Mucosa of stomach (tissue), 1 donor: ENCODE measurements around the gene TOR2A.
A peak's percentile ranks its signal among the peaks of the same experiment; 100 is the strongest.

Experiments
- H3K27me3 ChIP-seq: one replicate; pipeline ENCODE4 v1.7.0; 2013; ENCODE audit warnings: mild to moderate bottlenecking, low read length; ENCODE audit not compliant: control insufficient read depth, insufficient read depth
- H3K36me3 ChIP-seq: one replicate; pipeline ENCODE4 v1.7.0; 2013; ENCODE audit warnings: low read length; ENCODE audit not compliant: control insufficient read depth, insufficient read depth
- H3K4me1 ChIP-seq: one replicate; pipeline ENCODE4 v1.7.0; 2013; ENCODE audit warnings: mild to moderate bottlenecking, low read length; ENCODE audit not compliant: control insufficient read depth, insufficient read depth
- H3K4me3 ChIP-seq: one replicate; pipeline ENCODE4 v1.7.0; 2013; ENCODE audit warnings: low read length
- H3K9ac ChIP-seq: one replicate; pipeline ENCODE4 v1.7.0; 2013; ENCODE audit warnings: mild to moderate bottlenecking, low read length, moderate library complexity
- H3K9me3 ChIP-seq: one replicate; pipeline ENCODE4 v1.7.0; 2013; ENCODE audit warnings: mild to moderate bottlenecking, low read length, moderate library complexity; ENCODE audit not compliant: control insufficient read depth
- donor health status: Pancreatic carcinoma.

The TOR2A gene

GRCh38 chr9:127721391-127721821, 13.7 kb downstream of the TOR2A start:
- no peaks in the 10 kb centered on the region for H3K36me3 ChIP-seq
- peaks cover 23% of the 10 kb centered on the region for H3K4me1 ChIP-seq
- H3K4me3 ChIP-seq: no peak overlapping the region
- no peaks in the 10 kb centered on the region for H3K27me3 ChIP-seq
- H3K9me3 ChIP-seq: no peaks in the 10 kb centered on the region
- no peak overlapping the region for H3K9ac ChIP-seq

GRCh38 chr9:127720865-127721227, 14.2 kb downstream of the TOR2A start:
- no peak overlapping the region for H3K9ac ChIP-seq
- H3K4me3 ChIP-seq: no peak overlapping the region
- no peaks in the 10 kb centered on the region for H3K36me3 ChIP-seq
- no peaks in the 10 kb centered on the region for H3K27me3 ChIP-seq
- no peaks in the 10 kb centered on the region for H3K9me3 ChIP-seq
- H3K4me1 ChIP-seq: peaks cover 28% of the 10 kb centered on the region

GRCh38 chr9:127720031-127720864, 14.8 kb downstream of the TOR2A start:
- H3K36me3 ChIP-seq: no peaks in the 10 kb centered on the region
- peaks cover 29% of the 10 kb centered on the region for H3K4me1 ChIP-seq
- no peaks in the 10 kb centered on the region for H3K9me3 ChIP-seq
- H3K9ac ChIP-seq: no peak overlapping the region
- no peaks in the 10 kb centered on the region for H3K27me3 ChIP-seq
- H3K4me3 ChIP-seq: no peak overlapping the region

GRCh38 chr9:127717766-127718165, 17.3 kb downstream of the TOR2A start:
- Histone ChIP-seq H3K9ac (no peak overlapping the region), H3K4me3 (no peak overlapping the region), H3K4me1 (peaks cover 10% of the 10 kb centered on the region), H3K27me3 (no peaks in the 10 kb centered on the region), H3K9me3 (no peaks in the 10 kb centered on the region), H3K36me3 (no peaks in the 10 kb centered on the region)

- no peak overlapping the region for H3K9ac ChIP-seq
Measured at GRCh38 chr9:127716412-127716811, 18.7 kb downstream of the TOR2A start.

GRCh38 chr9:127715470-127716337, 19.4 kb downstream of the TOR2A start, which contains the start of the genes PTRH1 and TTC16:
Gene PTRH1, minus strand, starts transcription at chr9:127715663. Its CDS starts 24 bp downstream, at chr9:127715639.
Gene TTC16, plus strand, starts transcription at chr9:127716079. Its CDS starts 67 bp downstream, at chr9:127716146.
- Histone ChIP-seq H3K4me3 (peak within 1 kb of the TSS; percentile 78), H3K27me3 (no peaks in the 10 kb centered on the region)

More at GRCh38 chr9:127716412-127716811, 18.7 kb downstream of the TOR2A start:
- Histone ChIP-seq H3K4me1 (peaks cover 6% of the 10 kb centered on the region), H3K9me3 (no peaks in the 10 kb centered on the region), H3K4me3 (peak overlapping the region; percentile 78), H3K36me3 (no peaks in the 10 kb centered on the region), H3K27me3 (no peaks in the 10 kb centered on the region)

GRCh38 chr9:127714951-127715469, 20.1 kb downstream of the TOR2A start:
- Histone ChIP-seq H3K9ac (peak overlapping the region; percentile 74), H3K4me1 (peaks cover 6% of the 10 kb centered on the region), H3K9me3 (no peaks in the 10 kb centered on the region), H3K27me3 (no peaks in the 10 kb centered on the region), H3K4me3 (peak overlapping the region; percentile 78), H3K36me3 (no peaks in the 10 kb centered on the region)

More at GRCh38 chr9:127715470-127716337, 19.4 kb downstream of the TOR2A start, which contains the start of the genes PTRH1 and TTC16:
- Histone ChIP-seq H3K9ac (peak within 1 kb of the TSS; percentile 74), H3K9me3 (no peaks in the 10 kb centered on the region), H3K4me1 (peaks cover 6% of the 10 kb centered on the region), H3K36me3 (no peaks in the 10 kb centered on the region)

- Histone ChIP-seq H3K27me3 (no peaks in the 10 kb centered on the region), H3K9ac (no peak overlapping the region), H3K4me3 (no peak overlapping the region), H3K36me3 (no peaks in the 10 kb centered on the region), H3K9me3 (no peaks in the 10 kb centered on the region), H3K4me1 (peaks cover 6% of the 10 kb centered on the region)
Measured at GRCh38 chr9:127714020-127714750, 20.9 kb downstream of the TOR2A start.

GRCh38 chr9:127712867-127713266, 22.2 kb downstream of the TOR2A start:
- H3K27me3 ChIP-seq: no peaks in the 10 kb centered on the region
- peaks cover 6% of the 10 kb centered on the region for H3K4me1 ChIP-seq
- no peak overlapping the region for H3K9ac ChIP-seq
- H3K9me3 ChIP-seq: no peaks in the 10 kb centered on the region
- H3K36me3 ChIP-seq: no peaks in the 10 kb centered on the region
- no peak overlapping the region for H3K4me3 ChIP-seq

- H3K9me3 ChIP-seq: no peaks in the 10 kb centered on the region
- H3K9ac ChIP-seq: no peak overlapping the region
- no peaks in the 10 kb centered on the region for H3K27me3 ChIP-seq
- H3K36me3 ChIP-seq: no peaks in the 10 kb centered on the region
- peaks cover 9% of the 10 kb centered on the region for H3K4me1 ChIP-seq
- no peak overlapping the region for H3K4me3 ChIP-seq
Measured at GRCh38 chr9:127712371-127712770, 22.7 kb downstream of the TOR2A start.

GRCh38 chr9:127711831-127712274, 23.2 kb downstream of the TOR2A start:
- Histone ChIP-seq H3K4me3 (no peak overlapping the region), H3K9ac (no peak overlapping the region), H3K9me3 (no peaks in the 10 kb centered on the region), H3K36me3 (no peaks in the 10 kb centered on the region), H3K27me3 (no peaks in the 10 kb centered on the region), H3K4me1 (peaks cover 12% of the 10 kb centered on the region)
